Measurements from ENCODE around the gene DNAH7.

GRCh38 chr2:196096264-196096663 is 27.6 kb upstream of the DNAH7 start:
- TF ChIP-seq POLR2A (IDR thresholded peaks at IDR 0.05; ENCODE audit: low read length) (no peak), GATA1 (IDR thresholded peaks at IDR 0.05; ENCODE audit: low read depth, low read length) (no peak)
